Upper lobe of left lung (tissue), 6 donors: ENCODE results near the gene PALMD. TPM values are rescaled to one million over a fixed set of nuclear protein-coding genes. Genes with fewer than 3 reads are reported as not detected.

ENCODE experiments used
- ATAC-seq, 2 donors: fragments of 200-7000 bp; cut with Tn5 transposase; one replicate each; pipeline ENCODE4 v1.9.1; 2022; ENCODE audit warnings: mild to moderate bottlenecking in 2 of 2, moderate library complexity in 2 of 2; ENCODE audit not compliant: low FRiP score in 2 of 2
- DNase-seq, 2 donors: peaks; one replicate each; pipeline ENCODE4 v3.0.0-alpha.2; 2019 to 2020
- H3K27ac ChIP-seq, 4 donors: fragments of 200-600 bp; sonication (generic); one replicate each; pipeline ENCODE4 v1.5.1; 2016 to 2019
- H3K27me3 ChIP-seq, 4 donors: fragments of 200-600 bp; sonication (generic); one replicate each; pipeline ENCODE4 v1.5.1; 2017 to 2019
- H3K36me3 ChIP-seq, 4 donors: fragments of 200-600 bp; sonication (generic); one replicate each; pipeline ENCODE4 v1.5.1; 2016 to 2019
- H3K4me1 ChIP-seq, 4 donors: fragments of 200-600 bp; sonication (generic); one replicate each; pipeline ENCODE4 v1.5.1; 2018 to 2019
- H3K4me3 ChIP-seq, 4 donors: fragments of 200-600 bp; sonication (generic); one replicate each; pipeline ENCODE4 v1.5.1; 2017 to 2019; ENCODE audit warnings: mild to moderate bottlenecking in 2 of 4, moderate library complexity in 1 of 4
- H3K9me3 ChIP-seq, 4 donors: fragments of 200-600 bp; sonication (generic); one replicate each; pipeline ENCODE4 v1.5.1; 2018 to 2019
- CTCF ChIP-seq, 6 experiments: fragments of 450-650 bp in 4 of 6; fragments of 200-600 bp in 2 of 6; sonication (generic) in 2 of 6; IDR thresholded peaks; one replicate each; pipeline ENCODE4 v1.5.1; 2016 to 2019; ENCODE audit warnings: antibody characterized with exemption in 6 of 6
- EP300 ChIP-seq, 4 donors: sonication (generic); formaldehyde crosslinking; IDR thresholded peaks; one replicate each; pipeline ENCODE4 v1.5.1; 2017; ENCODE audit warnings: antibody characterized with exemption in 4 of 4, control low read depth in 2 of 4
- POLR2A ChIP-seq, 4 donors: fragments of 450-650 bp; IDR thresholded peaks; one replicate each; pipeline ENCODE4 v1.5.1; 2016 to 2017; ENCODE audit warnings: antibody characterized with exemption in 4 of 4, mild to moderate bottlenecking in 2 of 4
- POLR2AphosphoS5 ChIP-seq, 2 donors: sonication (generic); formaldehyde crosslinking; IDR thresholded peaks; one replicate each; pipeline ENCODE4 v1.5.1; 2017; ENCODE audit warnings: antibody characterized with exemption in 2 of 2
- WGBS, 2 donors: methylation state at CpG; one replicate each; pipeline ENCODE4 v1.1.5; 2017 to 2018; 5-methylcytosine and 5-hydroxymethylcytosine counted together
- total RNA-seq, 6 donors: library from RNA; depleted of rRNA in 4 of 6; stranded (reverse); fragments of >200 nt in 4 of 6; gene quantifications; one replicate each; pipeline versions ENCODE4 v1.1.0 to v1.2.1, GENCODE V29; 2016 to 2021
- donor health status: DM: no; HTN: no; CAD: no; lungs with moderate emphysema.
- donor health status: DM: no; HTN: yes; CAD: no; lungs with severe emphysema.

The PALMD gene
- total RNA-seq, 6 donors from 2014 or later: 11.0 to 30.6 (median 23.7) TPM

DNA sequence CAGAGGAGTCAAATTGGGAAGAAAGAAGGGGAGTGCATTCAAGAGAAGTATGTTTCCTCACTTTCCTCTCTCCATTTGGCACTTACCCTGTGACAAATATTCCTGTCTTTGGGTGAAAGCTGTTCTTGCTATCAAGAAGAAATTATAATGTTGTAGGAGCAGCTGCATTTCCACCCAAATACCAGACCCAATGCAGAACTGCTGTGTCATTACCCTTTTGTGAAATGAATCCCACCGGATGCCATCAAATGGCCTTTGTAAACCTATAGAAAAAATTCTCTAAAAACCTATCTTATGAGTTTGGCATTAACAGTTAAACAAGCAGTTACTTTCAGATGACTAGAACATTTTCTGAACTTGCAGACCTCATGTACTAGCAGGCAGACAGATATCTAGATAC is 16.7 kb upstream of the PALMD start:
- DNase-seq: no peak
- Histone ChIP-seq H3K4me1 (no peaks in the 10 kb centered on the region), H3K4me3 (no peak overlapping the region), H3K9me3 (no peaks in the 10 kb centered on the region), H3K27ac (no peak overlapping the region), H3K36me3 (no peaks in the 10 kb centered on the region), H3K27me3 (no peaks in the 10 kb centered on the region)
- no peak for ATAC-seq
- 77 to 87% methylated on average over 1 of the region's 1 CpG for WGBS, 2 donors
- no peak for TF ChIP-seq EP300 (IDR thresholded peaks at IDR 0.05)
- TF ChIP-seq CTCF (IDR thresholded peaks at IDR 0.05): no peak
- no peak for TF ChIP-seq POLR2A (IDR thresholded peaks at IDR 0.05)
- TF ChIP-seq POLR2AphosphoS5 (IDR thresholded peaks at IDR 0.05): no peak

- H3K4me3 ChIP-seq: no peak overlapping the region
- no peak for TF ChIP-seq EP300 (IDR thresholded peaks at IDR 0.05)
- no peak for TF ChIP-seq POLR2A (IDR thresholded peaks at IDR 0.05)
- TF ChIP-seq CTCF (IDR thresholded peaks at IDR 0.05): no peak
- TF ChIP-seq POLR2AphosphoS5 (IDR thresholded peaks at IDR 0.05): no peak
- H3K9me3 ChIP-seq: no peaks in the 10 kb centered on the region
- 90 to 93% methylated on average over 3 of the region's 3 CpGs for WGBS, 2 donors
- no peaks in the 10 kb centered on the region for H3K36me3 ChIP-seq
- H3K4me1 ChIP-seq: no peaks in the 10 kb centered on the region
- H3K27me3 ChIP-seq: no peaks in the 10 kb centered on the region
- DNase-seq: no peak
- no peak overlapping the region for H3K27ac ChIP-seq
- no peak for ATAC-seq
Observed at GRCh38 chr1:99634971-99635624, 10.8 kb upstream of the PALMD start.

GRCh38 chr1:99635664-99636063 is 10.2 kb upstream of the PALMD start:
- H3K4me3 ChIP-seq: no peak overlapping the region
- TF ChIP-seq EP300 (IDR thresholded peaks at IDR 0.05) (no peak), POLR2AphosphoS5 (IDR thresholded peaks at IDR 0.05) (no peak), POLR2A (IDR thresholded peaks at IDR 0.05) (no peak), CTCF (IDR thresholded peaks at IDR 0.05) (no peak)
- 72 to 76% methylated on average over 2 of the region's 2 CpGs for WGBS, 2 donors
- H3K27ac ChIP-seq: no peak overlapping the region
- ATAC-seq (no peak), DNase-seq (no peak)
- no peaks in the 10 kb centered on the region for H3K36me3 ChIP-seq
- H3K4me1 ChIP-seq: no peaks in the 10 kb centered on the region
- no peaks in the 10 kb centered on the region for H3K9me3 ChIP-seq
- H3K27me3 ChIP-seq: no peaks in the 10 kb centered on the region

DNA sequence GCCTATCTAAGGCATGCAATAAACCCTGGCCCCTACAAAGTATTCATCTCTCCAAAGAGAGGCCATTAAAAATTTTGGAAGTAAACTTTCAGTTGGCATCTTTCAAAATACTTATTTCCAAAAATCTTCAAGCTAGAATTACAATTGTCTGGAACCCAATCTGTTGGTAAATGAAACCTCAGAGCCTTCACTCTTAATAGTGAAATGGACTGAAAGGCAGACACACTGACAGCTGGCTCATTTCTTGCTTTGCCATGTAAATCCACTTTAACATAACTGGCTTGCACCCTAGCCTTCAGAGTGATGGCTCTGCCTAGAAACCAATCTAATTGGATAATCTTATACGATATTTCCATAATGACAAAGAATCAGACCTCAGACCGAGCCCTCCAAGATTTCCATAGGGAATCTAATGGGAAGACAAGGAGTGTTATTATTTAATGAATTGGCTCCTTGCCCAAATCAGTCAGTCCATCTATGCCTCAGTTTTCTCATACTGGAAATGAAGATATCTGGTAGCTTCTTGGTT is 9.2 kb upstream of the PALMD start:
- H3K27me3 ChIP-seq: no peaks in the 10 kb centered on the region
- no peak overlapping the region for H3K4me3 ChIP-seq
- ATAC-seq (no peak), DNase-seq (no peak)
- TF ChIP-seq CTCF (IDR thresholded peaks at IDR 0.05) (no peak), POLR2A (IDR thresholded peaks at IDR 0.05) (no peak), POLR2AphosphoS5 (IDR thresholded peaks at IDR 0.05) (no peak), EP300 (IDR thresholded peaks at IDR 0.05) (no peak)
- H3K27ac ChIP-seq: no peak overlapping the region
- WGBS, 2 donors: 89 to 93% methylated on average over 2 of the region's 2 CpGs
- no peaks in the 10 kb centered on the region for H3K9me3 ChIP-seq
- H3K36me3 ChIP-seq: no peaks in the 10 kb centered on the region
- no peaks in the 10 kb centered on the region for H3K4me1 ChIP-seq

DNA sequence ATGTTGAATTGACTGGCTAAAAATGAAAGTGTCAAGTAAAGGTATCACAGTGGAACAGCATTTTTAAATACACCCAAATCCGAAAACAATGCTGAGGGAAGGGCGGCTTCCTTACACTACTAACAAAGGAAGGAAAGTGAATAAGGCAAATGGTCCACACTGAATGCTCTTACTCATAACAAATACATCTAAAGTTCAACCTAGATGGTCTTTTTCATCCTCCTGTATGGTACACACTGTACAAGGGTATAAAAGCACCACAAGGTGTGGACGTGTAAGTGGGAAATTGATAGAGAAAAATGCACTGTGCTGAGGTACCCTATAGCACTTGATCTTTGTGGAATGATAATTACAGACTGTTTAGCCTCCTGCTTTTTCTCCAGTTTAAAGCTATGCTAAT is 7.1 kb upstream of the PALMD start:
- ATAC-seq: no peak
- WGBS, 2 donors: 57 to 58% methylated on average over 3 of the region's 3 CpGs

More for the DNA sequence above, 7.1 kb upstream of the PALMD start:
- Histone ChIP-seq H3K4me3 (no peak overlapping the region), H3K27ac (peak overlapping the region in 1 of 4 donors; percentile 28), H3K36me3 (no peaks in the 10 kb centered on the region), H3K27me3 (no peaks in the 10 kb centered on the region), H3K4me1 (no peaks in the 10 kb centered on the region), H3K9me3 (no peaks in the 10 kb centered on the region)
- no peak for DNase-seq
- TF ChIP-seq POLR2A (IDR thresholded peaks at IDR 0.05): no peak
- no peak for TF ChIP-seq POLR2AphosphoS5 (IDR thresholded peaks at IDR 0.05)
- no peak for TF ChIP-seq EP300 (IDR thresholded peaks at IDR 0.05)
- TF ChIP-seq CTCF (IDR thresholded peaks at IDR 0.05): no peak
